Tibial artery (tissue), 4 donors: ENCODE results near the gene MCAT.
"Not testable (repeated sequence)": the region's sequence is repeated elsewhere in the genome, so short reads cannot be mapped to it uniquely, and the experiment has no call there.

Source experiments
- DNase-seq, 2 donors: peaks; one replicate each; pipeline ENCODE4 v3.0.0-alpha.2; 2019
- H3K27ac ChIP-seq, 2 donors: fragments of 200-600 bp; sonication (generic) in 1 of 2; 1 replicate in 1 of 2; 2 replicates in 1 of 2; pipeline ENCODE4 v1.5.1; 2018 to 2019; ENCODE audit warnings: mild to moderate bottlenecking in 1 of 2
- H3K27me3 ChIP-seq, 2 donors: fragments of 200-600 bp; sonication (generic) in 1 of 2; one replicate each; pipeline versions ENCODE4 v1.5.1 to v1.6.0; 2016 to 2019
- H3K36me3 ChIP-seq, 3 donors: fragments of 200-600 bp; sonication (generic) in 2 of 3; one replicate each; pipeline ENCODE4 v1.5.1; 2016 to 2019; ENCODE audit warnings: mild to moderate bottlenecking in 2 of 3
- H3K4me1 ChIP-seq, 4 donors: fragments of 200-600 bp; sonication (generic) in 2 of 4; 1 replicate in 3 of 4; 2 replicates in 1 of 4; pipeline ENCODE4 v1.5.1; 2016 to 2019
- H3K4me3 ChIP-seq, 2 donors: fragments of 200-600 bp; sonication (generic) in 1 of 2; 1 replicate in 1 of 2; 2 replicates in 1 of 2; pipeline ENCODE4 v1.5.1; 2018 to 2019; ENCODE audit warnings: mild to moderate bottlenecking in 2 of 2
- H3K9me3 ChIP-seq, 3 donors: fragments of 200-600 bp; sonication (generic) in 1 of 3; one replicate each; pipeline ENCODE4 v1.5.1; 2016 to 2019
- CTCF ChIP-seq, 2 experiments: fragments of 200-600 bp in 1 of 2; fragments of 450-650 bp in 1 of 2; IDR thresholded peaks; one replicate each; pipeline ENCODE4 v1.5.1; 2017 to 2019; ENCODE audit warnings: antibody characterized with exemption in 2 of 2, mild to moderate bottlenecking in 1 of 2, moderate library complexity in 1 of 2
- intact Hi-C: fragments of 100-400 bp; cut with DNase I; formaldehyde crosslinking; loops from one replicate; pipeline ENCODE4 v1.15.0; 2023; ENCODE audit warnings: low total_unique reads

Gene MCAT

DNA sequence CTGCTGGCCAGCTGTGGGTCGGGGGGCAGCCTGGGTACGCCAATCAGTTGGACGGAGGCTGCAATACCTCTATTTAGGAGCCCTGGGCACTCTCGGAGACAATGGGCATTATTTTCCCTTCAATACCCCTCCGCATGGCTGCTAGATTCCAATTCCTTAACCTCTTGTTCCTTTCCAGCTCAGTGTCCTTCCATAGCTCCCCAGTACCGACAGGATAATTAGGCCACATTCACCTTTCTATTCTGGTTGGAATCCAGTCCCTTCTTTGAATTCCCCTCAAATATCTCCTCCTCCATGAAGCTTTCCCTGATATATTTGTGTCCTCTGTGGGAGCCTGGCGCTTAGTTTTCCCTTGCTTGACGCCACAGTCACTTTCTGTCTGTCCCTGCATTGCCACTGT is 36.9 kb downstream of the MCAT start:
- H3K4me1 ChIP-seq, result peaks cover 4 to 16% (median 14%) of the 10 kb centered on the region in 4 donors
- no peaks in the 10 kb centered on the region for H3K36me3 ChIP-seq
- H3K27ac ChIP-seq, result no peak overlapping the region
- no peak for DNase-seq
- H3K9me3 ChIP-seq, result no peaks in the 10 kb centered on the region
- peaks cover 0 to 16% of the 10 kb centered on the region in 2 donors for H3K27me3 ChIP-seq
- intact Hi-C loops, result no loop called here
- no peak for TF ChIP-seq CTCF (IDR thresholded peaks at IDR 0.05)
- H3K4me3 ChIP-seq, result no peak overlapping the region

DNA sequence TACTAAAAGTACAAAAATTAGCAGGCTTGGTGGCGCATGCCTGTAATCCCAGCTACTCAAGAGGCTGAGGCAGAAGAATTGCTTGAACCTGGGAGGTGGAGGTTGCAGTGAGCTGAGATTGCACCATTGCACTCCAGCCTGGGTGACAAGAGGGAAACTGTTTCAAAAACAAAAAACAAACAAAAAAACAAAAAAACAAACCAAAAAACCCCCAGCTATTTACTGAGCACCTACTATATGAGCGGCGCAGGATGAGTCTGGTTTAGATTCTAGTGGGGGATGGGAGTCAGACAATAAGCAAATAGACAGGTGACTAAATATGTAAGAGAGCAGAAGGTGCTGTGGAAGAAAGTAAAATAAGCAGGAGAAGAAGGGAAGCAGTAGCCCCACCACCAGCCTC is 38.2 kb downstream of the MCAT start:
- H3K36me3 ChIP-seq, H3K4me3 ChIP-seq, H3K27ac ChIP-seq, H3K27me3 ChIP-seq, intact Hi-C loops, H3K9me3 ChIP-seq, H3K4me1 ChIP-seq, DNase-seq: not testable (repeated sequence)

DNA sequence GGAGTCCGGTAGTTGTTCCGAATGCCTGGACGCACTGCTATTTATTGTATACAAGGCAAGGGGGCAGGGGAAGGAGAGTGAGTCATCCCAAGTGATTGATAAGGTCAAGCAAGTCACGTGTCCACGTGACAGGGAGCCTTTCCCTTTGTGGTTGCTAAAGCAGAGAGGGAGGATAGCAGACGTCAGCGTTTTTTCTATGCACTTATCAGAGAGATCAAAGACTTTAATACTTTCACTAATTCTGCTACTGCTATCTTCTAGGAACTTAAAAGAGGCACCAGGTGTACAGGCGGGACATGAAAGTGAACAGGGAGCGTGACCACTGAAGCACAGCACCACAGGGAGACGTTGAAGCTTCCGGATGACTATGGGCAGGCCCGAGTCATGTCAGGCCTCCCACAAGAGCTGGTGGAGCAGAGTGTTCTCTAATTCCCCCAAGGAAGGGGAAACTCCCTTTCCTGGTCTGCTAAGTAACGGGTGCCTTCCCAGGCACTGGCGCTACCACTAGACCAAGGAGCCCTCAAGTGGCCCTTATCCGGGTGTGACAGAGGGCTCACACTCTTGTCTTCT is 39.1 kb downstream of the MCAT start:
- H3K4me1 ChIP-seq, H3K9me3 ChIP-seq, intact Hi-C loops, H3K27me3 ChIP-seq, H3K36me3 ChIP-seq, H3K4me3 ChIP-seq, DNase-seq, H3K27ac ChIP-seq: not testable (repeated sequence)

DNA sequence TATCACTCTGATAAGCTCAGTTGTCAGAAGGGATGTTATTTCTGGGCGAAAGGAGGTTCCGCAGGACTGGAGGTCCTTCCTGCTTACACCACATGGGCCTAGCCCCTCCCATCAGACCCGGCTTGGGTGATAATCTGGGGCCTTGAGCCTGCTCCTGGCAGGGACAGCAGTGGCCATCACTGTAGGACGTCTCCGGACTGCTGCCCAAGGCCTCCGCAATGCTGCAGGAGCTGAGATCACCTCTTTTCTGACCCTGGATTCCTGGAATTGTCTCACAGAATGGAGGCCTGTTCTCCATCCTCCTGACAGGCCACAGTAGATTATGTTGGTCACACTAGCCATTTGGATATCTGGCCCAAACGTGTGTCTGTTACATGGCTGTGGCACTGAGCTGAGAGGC is 41.9 kb downstream of the MCAT start:
- TF ChIP-seq CTCF (IDR thresholded peaks at IDR 0.05), result no peak
- DNase-seq, result no peak
- Histone ChIP-seq H3K27ac (no peak overlapping the region), H3K4me1 (no peaks in the 10 kb centered on the region), H3K4me3 (no peak overlapping the region), H3K36me3 (no peaks in the 10 kb centered on the region), H3K27me3 (no peaks in the 10 kb centered on the region), H3K9me3 (peaks cover 0 to 3% (median 0%) of the 10 kb centered on the region in 3 donors)
- intact Hi-C loops, result no loop called here

DNA sequence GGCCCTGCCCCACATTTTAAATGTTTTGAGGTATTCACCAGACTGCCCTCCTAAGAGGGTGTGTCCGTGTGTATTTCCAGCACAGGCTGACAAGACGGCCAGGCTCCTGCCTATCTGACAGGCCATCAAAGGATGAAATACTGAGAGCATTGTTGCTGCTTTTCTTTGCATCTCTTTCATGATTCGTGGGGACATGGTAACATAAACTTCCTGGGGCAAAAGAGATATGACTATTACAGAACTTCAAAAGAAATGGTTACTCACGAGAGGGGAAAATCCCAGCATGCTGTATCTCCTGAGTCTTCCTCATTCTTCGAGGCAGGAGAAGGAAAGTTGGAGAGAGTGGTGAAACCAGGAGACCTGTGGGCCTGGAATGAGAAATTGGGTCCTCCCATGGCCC is 43.0 kb downstream of the MCAT start:
- intact Hi-C loops, result no loop called here
- no peak for DNase-seq
- no peaks in the 10 kb centered on the region for H3K27me3 ChIP-seq
- H3K9me3 ChIP-seq, result peaks cover 0 to 3% (median 0%) of the 10 kb centered on the region in 3 donors
- H3K36me3 ChIP-seq, result no peaks in the 10 kb centered on the region
- no peak overlapping the region for H3K27ac ChIP-seq
- no peaks in the 10 kb centered on the region for H3K4me1 ChIP-seq
- H3K4me3 ChIP-seq, result no peak overlapping the region
- no peak for TF ChIP-seq CTCF (IDR thresholded peaks at IDR 0.05)

DNA sequence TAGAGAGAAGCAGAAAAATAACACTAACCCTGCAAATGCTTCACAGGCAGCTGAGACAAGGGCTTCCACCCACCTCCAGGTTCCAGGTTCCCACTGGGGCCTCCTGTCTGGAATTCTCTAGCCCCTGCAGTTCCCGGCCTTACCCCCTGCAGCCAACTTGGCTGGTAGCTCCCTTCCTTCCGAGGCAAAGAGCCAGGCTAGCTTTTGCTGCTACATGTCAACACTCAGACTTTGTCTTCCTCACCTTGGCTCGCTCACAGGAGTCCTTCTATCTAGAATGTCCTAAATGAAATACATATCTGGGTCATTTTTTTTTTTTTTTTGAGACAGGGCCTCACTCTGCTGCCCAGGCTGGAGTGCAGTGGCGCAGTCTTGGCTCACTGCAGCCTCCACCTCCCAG is 44.1 kb downstream of the MCAT start:
- no peaks in the 10 kb centered on the region for H3K27me3 ChIP-seq
- TF ChIP-seq CTCF (IDR thresholded peaks at IDR 0.05), result no peak
- DNase-seq, result no peak
- H3K9me3 ChIP-seq, result peaks cover 0 to 3% (median 0%) of the 10 kb centered on the region in 3 donors
- no peaks in the 10 kb centered on the region for H3K4me1 ChIP-seq
- intact Hi-C loops, result no loop called here
- H3K4me3 ChIP-seq, result no peak overlapping the region
- no peaks in the 10 kb centered on the region for H3K36me3 ChIP-seq
- no peak overlapping the region for H3K27ac ChIP-seq

DNA sequence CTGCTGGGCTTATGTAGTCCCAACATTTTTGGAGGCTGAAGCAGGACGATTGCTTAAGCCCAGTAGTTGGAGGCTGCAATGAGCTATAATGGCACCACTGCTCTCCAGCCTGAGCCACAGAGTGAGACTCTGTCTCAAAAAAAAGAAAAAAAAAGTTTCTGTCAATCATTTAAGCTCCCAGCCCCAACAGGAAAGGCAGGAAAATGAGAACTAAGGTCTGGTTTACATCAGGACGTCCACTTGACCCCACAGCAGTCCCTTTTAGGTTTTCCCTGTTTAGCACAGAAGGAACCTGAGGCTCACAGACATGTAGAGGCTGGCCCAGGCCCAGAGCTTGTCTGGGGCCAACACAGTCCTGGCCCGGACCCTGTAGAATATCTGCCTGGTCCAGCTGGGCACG is 44.8 kb downstream of the MCAT start:
- intact Hi-C loops, result no loop called here
- H3K36me3 ChIP-seq, result no peaks in the 10 kb centered on the region
- TF ChIP-seq CTCF (IDR thresholded peaks at IDR 0.05), result no peak
- no peaks in the 10 kb centered on the region for H3K27me3 ChIP-seq
- DNase-seq, result no peak
- no peak overlapping the region for H3K27ac ChIP-seq
- H3K4me1 ChIP-seq, result no peaks in the 10 kb centered on the region
- H3K9me3 ChIP-seq, result peaks cover 0 to 3% (median 0%) of the 10 kb centered on the region in 3 donors
- no peak overlapping the region for H3K4me3 ChIP-seq
